GM20000 (cell line): Measurements from ENCODE around the gene TP73.

ENCODE experiments used
- DNase-seq: peaks from one replicate; pipeline ENCODE4 v3.0.0; 2012; ENCODE audit warnings: low spot score
- TF ChIP-seq, protein P1 (sequence below): IDR thresholded peaks from 2 replicates; pipeline ENCODE4 v1.5.1; 2012; ENCODE audit warnings: mild to moderate bottlenecking, control low read depth; ENCODE audit errors: extremely low read depth, missing control alignments

TP73 gene

DNA sequence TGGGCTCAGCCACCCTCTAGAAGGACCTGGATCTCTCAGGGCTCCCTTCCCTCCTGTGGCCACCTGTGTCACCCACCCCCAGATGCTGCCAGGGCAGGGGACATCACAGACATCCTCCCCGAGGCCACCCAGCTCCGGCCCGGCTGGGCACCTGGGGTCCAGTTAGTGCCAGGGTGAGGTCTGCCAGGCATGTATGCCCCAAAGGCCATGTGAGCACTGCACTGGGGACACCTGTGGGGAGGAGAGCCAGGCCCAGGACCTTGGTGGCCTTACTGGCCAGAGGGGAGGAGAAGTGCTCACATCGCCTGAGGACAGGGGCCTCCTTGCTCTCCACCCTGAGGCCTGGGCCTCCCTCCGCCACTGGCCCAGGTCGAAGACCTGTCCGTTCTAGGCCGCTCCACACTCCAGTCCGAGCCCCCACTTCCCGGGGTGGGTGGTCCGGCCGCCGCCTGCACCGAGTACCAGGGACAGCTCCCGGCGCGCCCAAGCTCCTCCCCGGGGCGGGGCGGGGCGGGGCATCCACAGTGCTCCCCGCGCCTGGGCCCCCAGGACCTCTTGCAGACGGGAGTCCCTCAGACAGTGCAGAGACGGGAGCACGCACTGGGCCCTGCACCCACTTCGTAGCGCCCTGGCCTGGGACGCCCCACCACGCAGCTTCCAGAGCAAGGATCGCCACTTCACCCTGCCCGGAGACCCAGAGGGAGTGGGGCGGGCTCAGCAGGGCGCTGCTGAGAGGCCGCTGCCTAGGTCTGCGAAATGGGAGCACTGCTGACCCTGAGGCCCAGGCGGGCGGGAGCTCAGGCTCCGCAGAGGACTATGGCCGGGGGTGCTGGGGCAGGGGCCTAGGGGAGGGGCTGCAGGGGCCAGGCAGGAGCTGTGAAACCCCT is 65.6 kb downstream of the TP73 start:
- TF ChIP-seq, protein P1, sequence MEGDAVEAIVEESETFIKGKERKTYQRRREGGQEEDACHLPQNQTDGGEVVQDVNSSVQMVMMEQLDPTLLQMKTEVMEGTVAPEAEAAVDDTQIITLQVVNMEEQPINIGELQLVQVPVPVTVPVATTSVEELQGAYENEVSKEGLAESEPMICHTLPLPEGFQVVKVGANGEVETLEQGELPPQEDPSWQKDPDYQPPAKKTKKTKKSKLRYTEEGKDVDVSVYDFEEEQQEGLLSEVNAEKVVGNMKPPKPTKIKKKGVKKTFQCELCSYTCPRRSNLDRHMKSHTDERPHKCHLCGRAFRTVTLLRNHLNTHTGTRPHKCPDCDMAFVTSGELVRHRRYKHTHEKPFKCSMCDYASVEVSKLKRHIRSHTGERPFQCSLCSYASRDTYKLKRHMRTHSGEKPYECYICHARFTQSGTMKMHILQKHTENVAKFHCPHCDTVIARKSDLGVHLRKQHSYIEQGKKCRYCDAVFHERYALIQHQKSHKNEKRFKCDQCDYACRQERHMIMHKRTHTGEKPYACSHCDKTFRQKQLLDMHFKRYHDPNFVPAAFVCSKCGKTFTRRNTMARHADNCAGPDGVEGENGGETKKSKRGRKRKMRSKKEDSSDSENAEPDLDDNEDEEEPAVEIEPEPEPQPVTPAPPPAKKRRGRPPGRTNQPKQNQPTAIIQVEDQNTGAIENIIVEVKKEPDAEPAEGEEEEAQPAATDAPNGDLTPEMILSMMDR, result no peak
- peak; percentile 85 for DNase-seq

DNA sequence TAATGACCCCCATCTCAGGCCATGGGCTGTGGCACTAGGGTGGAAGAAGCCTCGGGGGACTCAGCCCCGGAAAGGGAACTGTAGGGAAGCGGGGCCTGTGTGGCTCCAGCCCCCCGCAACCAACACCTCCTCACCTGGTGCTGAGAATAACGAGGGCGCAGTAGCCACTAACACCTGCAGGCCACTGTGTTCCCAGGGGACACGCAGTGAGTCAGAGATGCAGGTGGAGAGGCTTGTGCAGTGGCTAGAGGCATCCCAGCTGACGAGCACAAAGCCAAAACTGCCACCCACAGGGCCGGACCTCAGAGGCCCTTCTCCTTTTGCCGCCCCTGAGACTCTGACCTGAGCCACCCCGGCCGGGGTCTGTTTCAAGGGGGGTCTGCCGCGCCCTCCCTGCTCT is 66.4 kb downstream of the TP73 start:
- TF ChIP-seq, protein P1, result no peak
- no peak for DNase-seq

DNA sequence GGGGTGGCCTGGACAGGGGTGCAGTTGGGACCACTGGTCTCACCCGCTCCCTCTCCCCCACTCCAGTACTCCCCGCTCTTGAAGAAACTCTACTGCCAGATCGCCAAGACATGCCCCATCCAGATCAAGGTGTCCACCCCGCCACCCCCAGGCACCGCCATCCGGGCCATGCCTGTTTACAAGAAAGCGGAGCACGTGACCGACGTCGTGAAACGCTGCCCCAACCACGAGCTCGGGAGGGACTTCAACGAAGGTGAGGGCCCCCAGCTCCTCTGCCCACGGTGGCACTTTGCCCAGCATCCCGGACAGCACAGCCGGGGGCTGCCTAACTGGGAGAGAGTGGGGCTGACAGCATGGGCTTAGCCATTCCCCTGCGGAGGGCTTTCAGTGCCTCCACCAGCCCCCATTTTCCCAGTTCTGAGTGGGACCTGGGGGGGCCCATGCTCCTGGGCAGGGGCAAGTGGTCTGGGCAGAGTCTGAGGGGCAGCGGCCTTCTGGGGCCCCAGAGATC is 69.7 kb downstream of the TP73 start:
- DNase-seq, result no peak
- TF ChIP-seq, protein P1, result no peak

DNA sequence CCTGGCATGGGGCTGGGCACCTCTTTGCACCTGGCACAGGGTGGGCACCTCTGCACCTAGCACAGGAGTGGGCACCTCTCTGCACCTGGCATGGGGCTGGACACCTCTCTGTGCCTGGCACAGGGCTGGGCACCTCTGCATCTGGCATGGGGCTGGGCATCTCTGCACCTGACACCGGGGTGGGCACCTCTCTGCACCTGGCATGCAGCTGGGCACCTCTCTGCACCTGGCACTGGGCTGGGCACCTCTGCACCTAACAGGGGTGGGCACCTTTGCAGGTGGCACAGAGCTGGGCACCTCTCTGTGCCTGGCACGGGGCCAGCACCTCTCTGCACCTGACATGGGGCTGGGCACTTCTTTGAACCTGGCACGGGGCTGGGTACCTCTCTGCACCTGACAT is 70.5 kb downstream of the TP73 start:
- DNase-seq, result no peak
- TF ChIP-seq, protein P1, result no peak

DNA sequence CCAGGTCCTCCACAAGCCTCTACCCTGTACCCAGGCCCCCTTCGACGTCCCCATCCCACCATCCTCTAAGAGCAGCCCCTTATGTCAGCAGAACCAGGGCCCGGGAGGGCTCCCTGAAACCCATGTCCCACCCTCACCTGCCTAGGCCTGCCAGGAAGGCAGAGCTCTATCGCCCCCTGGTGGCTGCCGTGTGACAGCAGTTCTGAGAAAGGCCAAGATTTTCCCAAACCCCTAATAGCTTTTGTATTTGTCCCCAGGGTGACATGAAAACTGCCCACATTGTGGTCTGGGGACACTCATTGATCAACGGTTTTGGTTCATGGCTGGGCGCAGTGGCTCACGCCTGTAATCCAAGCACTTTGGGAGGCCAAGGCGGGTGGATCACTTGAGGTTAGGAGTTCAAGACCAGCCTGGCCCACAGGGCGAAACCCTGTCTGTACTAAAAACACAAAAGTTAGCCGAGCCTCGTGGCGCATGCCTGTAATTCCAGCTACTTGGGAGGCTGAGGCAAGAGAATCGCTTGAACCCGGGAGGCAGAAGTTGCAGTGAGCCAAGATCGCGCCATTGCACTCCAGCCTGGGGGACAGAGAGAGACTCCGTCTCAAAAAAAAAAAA is 72.2 kb downstream of the TP73 start:
- peak; percentile 85 for DNase-seq
- TF ChIP-seq, protein P1, result peak; percentile 98

DNA sequence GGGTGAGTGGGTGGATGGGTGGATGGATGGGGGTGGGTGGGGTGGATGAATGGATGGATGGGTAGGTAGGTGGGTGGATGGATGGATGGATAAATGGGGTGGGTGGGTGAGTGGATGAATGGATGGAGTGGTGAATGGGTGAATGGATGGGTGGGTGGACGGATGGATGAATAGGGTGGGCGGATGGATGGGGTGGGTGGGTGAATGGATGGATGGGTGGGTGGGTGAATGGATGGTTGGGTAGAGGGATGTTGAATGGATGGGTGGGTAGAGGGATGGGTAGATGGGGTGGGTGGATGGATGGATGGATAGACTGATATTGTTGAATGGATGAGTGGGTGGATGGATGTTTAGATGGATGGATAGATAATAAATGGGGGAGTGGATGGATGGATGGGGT is 73.0 kb downstream of the TP73 start:
- TF ChIP-seq, protein P1, result no peak
- DNase-seq, result no peak
